Measurements from ENCODE around the gene ATP9B.

ATP9B gene

DNA sequence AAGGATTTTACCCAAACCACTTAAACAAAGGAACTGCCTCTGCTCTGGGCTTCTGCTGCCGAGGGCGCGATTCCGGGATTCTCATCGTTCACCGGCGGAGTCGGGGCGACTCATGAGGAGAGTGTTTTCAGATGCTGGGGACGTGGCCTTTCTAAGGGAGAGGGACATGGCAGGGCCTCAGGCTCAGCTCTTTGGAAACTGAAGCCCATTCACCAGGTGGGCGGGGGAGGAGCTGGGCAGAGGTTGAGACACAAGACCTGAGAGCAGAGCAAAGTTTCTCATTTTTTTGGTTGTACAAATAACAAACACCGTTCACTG is 356.3 kb downstream of the ATP9B start:
- no peak for DNase-seq

DNA sequence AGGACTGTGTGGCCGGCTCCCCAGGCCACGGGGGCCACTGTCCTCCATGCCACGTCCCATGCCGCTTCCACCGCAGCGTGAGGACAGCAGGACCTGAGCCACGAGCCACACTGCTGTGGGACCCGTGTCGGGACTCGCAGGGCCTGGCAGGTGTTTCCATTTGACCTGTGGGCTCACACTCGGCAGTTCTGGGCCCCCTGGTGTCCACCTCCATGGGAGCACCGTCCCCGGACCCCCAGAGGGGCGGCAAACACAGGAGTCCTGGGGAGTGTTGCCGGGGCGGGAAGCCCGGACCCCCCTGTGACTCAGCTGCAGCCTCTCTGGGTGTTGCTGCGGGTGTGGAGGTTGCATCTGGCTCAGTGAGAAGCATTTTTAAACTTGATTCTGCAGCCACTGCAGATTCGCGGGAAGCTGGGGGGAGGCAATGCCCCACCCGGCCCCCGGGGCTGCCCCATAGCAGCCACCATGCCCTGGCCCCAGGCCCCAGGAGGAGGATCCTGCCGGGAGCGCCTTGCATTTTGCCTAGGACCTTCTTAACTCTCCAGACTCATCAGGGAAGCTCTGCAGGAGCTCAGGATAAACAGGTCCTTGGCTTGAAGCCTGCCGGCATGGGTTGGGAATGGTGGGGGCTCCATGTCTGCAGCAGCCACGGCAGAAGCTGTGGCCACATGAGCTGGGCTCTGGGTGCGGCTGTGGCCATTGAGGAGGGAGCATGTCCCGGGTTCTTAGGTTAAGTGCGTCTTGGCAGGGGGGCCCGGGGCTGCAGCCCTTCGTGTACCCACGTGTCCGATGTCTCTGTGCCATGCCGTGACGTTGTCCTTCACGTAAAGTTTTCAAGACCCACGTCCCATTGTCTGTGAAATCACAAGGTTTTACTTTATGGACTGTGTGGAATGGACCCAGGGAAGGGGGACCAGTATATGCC is 357.4 kb downstream of the ATP9B start:
- no peak for DNase-seq

- no peak for DNase-seq
These were observed 358.4 kb downstream of the ATP9B start for GRCh38 chr18:79427368-79428225.

Measured in amygdala (tissue), 56 donors.